HCT116 (cell line): Measurements from ENCODE around the gene TMTC4. TPM values are rescaled to one million over a fixed set of nuclear protein-coding genes. Genes with fewer than 3 reads are reported as not detected.

Experiments used
- ATAC-seq: fragments of 200-7000 bp; cut with Tn5 transposase; 2 replicates; pipeline ENCODE4 v1.9.1; 2020; ENCODE audit warnings: mild to moderate bottlenecking, moderate library complexity
- BruUV-seq: library from RNA; stranded (reverse); fragments of 400-500 nt; replicated peaks from 2 replicates; lab custom pipeline; 2021; lab: Mats Ljungman, UMichigan
- CTCF ChIA-PET: fragments of 300-600 bp; sonication (Branson Sonifier 250); formaldehyde crosslinking; loops from one replicate; lab custom pipeline; 2021; ENCODE audit warnings: antibody characterized with exemption; lab: Charles Lee
- POLR2A ChIA-PET: fragments of 300-600, 350-600 bp; sonication (Branson Sonifier 250); formaldehyde crosslinking; loops from one replicate; lab custom pipeline; 2021; ENCODE audit warnings: antibody characterized with exemption; lab: Charles Lee
- RAD21 ChIA-PET, 2 experiments: fragments of 300-600 bp; sonication (Branson Sonifier 250); formaldehyde crosslinking; loops; one replicate each; lab custom pipeline; 2023; ENCODE audit warnings: low total read pairs in 2 of 2; ENCODE audit not compliant: uncharacterized antibody in 2 of 2, unreplicated experiment in 2 of 2, low non-redundant PET in 1 of 2; lab: Charles Lee
- DNase-seq: peaks from one replicate; pipeline ENCODE4 v3.0.0-alpha.2; 2010; ENCODE audit warnings: low read depth, low spot score
- H2AFZ ChIP-seq: fragments of 200-600 bp; shearing (Covaris generic), sonication (generic); 2 replicates; pipeline ENCODE4 v1.6.1; 2017; ENCODE audit warnings: low read depth, mixed run types, mixed read lengths, antibody characterized with exemption, low read length; ENCODE audit not compliant: poor library complexity, severe bottlenecking
- H3K27ac ChIP-seq: 2 replicates; pipeline ENCODE4 v1.5.1; 2012; ENCODE audit warnings: low read depth, low read length
- H3K27me3 ChIP-seq: fragments of 200-600 bp; sonication (generic); 2 replicates; pipeline ENCODE4 v1.6.1; 2016; ENCODE audit warnings: mixed run types, low read length, mixed read lengths; ENCODE audit not compliant: insufficient read depth
- H3K36me3 ChIP-seq, 2 experiments: fragments of 200-500 bp in 1 of 2; fragments of 200-600 bp in 1 of 2; sonication (Bioruptor generic) in 1 of 2; sonication (generic) in 1 of 2; 2 replicates each; pipeline versions ENCODE4 v1.5.1 to v1.6.1; 2014 to 2016; ENCODE audit warnings: low read length in 2 of 2, inconsistent platforms in 1 of 2, mixed read lengths in 1 of 2, mixed run types in 1 of 2; ENCODE audit not compliant: insufficient read depth in 2 of 2, control insufficient read depth in 1 of 2
- H3K4me1 ChIP-seq, 2 experiments: fragments of 200-600 bp in 1 of 2; sonication (generic) in 1 of 2; 2 replicates each; pipeline versions ENCODE4 v1.5.1 to v1.6.1; 2012 to 2017; ENCODE audit warnings: low read length in 2 of 2, inconsistent platforms in 1 of 2, mild to moderate bottlenecking in 1 of 2, mixed read lengths in 1 of 2, mixed run types in 1 of 2, moderate library complexity in 1 of 2; ENCODE audit not compliant: insufficient read depth in 2 of 2, control insufficient read depth in 1 of 2
- H3K4me2 ChIP-seq: fragments of 200-600 bp; sonication (generic); 2 replicates; pipeline ENCODE4 v1.6.1; 2017; ENCODE audit warnings: mixed run types, low read length, mixed read lengths
- H3K4me3 ChIP-seq, 2 experiments: fragments of 200-600 bp in 1 of 2; sonication (generic) in 1 of 2; replicated peaks in 1 of 2; 2 replicates each; pipeline ENCODE4 v1.5.1; 2011 to 2016; ENCODE audit warnings: low read length in 2 of 2, control low read depth in 1 of 2, low read depth in 1 of 2, mild to moderate bottlenecking in 1 of 2, mixed read lengths in 1 of 2, mixed run types in 1 of 2
- H3K79me2 ChIP-seq: fragments of 200-600 bp; sonication (generic); 2 replicates; pipeline ENCODE4 v1.6.1; 2017; ENCODE audit warnings: mild to moderate bottlenecking, mixed run types, low read length, moderate library complexity, mixed read lengths; ENCODE audit not compliant: insufficient read depth
- H3K9ac ChIP-seq: fragments of 200-600 bp; sonication (generic); 2 replicates; pipeline ENCODE4 v1.6.1; 2016; ENCODE audit warnings: low read length, mixed read lengths
- H3K9me2 ChIP-seq: fragments of 200-600 bp; sonication (generic), shearing (Covaris generic); 2 replicates; pipeline ENCODE4 v1.6.1; 2017; ENCODE audit warnings: mixed run types, mild to moderate bottlenecking, moderate library complexity; ENCODE audit not compliant: insufficient read depth
- H3K9me3 ChIP-seq, 2 experiments: fragments of 200-500 bp in 1 of 2; fragments of 200-600 bp in 1 of 2; sonication (Bioruptor generic) in 1 of 2; sonication (generic) in 1 of 2; 2 replicates each; pipeline ENCODE4 v1.6.1; 2014 to 2017; ENCODE audit warnings: low read length in 2 of 2, mixed read lengths in 2 of 2, inconsistent platforms in 1 of 2, low read depth in 1 of 2, mild to moderate bottlenecking in 1 of 2, mixed run types in 1 of 2, moderate library complexity in 1 of 2; ENCODE audit not compliant: control insufficient read depth in 1 of 2, insufficient read depth in 1 of 2
- H4K20me1 ChIP-seq: fragments of 200-600 bp; sonication (generic), shearing (Covaris generic); 2 replicates; pipeline ENCODE4 v1.6.1; 2017; ENCODE audit warnings: mixed run types, mild to moderate bottlenecking, moderate library complexity; ENCODE audit not compliant: insufficient read depth
- CEBPB ChIP-seq: IDR thresholded peaks from 2 replicates; pipeline ENCODE4 v1.6.1; 2012; ENCODE audit warnings: low read depth
- ELF1 ChIP-seq: IDR thresholded peaks from 2 replicates; pipeline ENCODE4 v1.6.1; 2012; ENCODE audit warnings: low read depth, borderline replicate concordance
- EZH2 ChIP-seq: fragments of 200-600 bp; sonication (generic); IDR thresholded peaks from 2 replicates; pipeline ENCODE4 v1.6.1; 2017; ENCODE audit warnings: antibody characterized with exemption, mixed run types
- FOSL1 ChIP-seq: IDR thresholded peaks from 2 replicates; pipeline ENCODE4 v1.6.1; 2012; ENCODE audit warnings: low read depth
- JUND ChIP-seq: IDR thresholded peaks from 2 replicates; pipeline ENCODE4 v1.6.1; 2012
- RAD21 ChIP-seq: IDR thresholded peaks from 2 replicates; pipeline ENCODE4 v1.6.1; 2012; ENCODE audit warnings: low read depth, mild to moderate bottlenecking
- SP1 ChIP-seq: IDR thresholded peaks from 2 replicates; pipeline ENCODE4 v1.6.1; 2012; ENCODE audit warnings: low read depth
- intact Hi-C: fragments of 100-400 bp; cut with micrococcal nuclease; formaldehyde crosslinking; loops from 2 replicates; pipeline ENCODE4 v1.10.0; 2022
- total RNA-seq: library from RNA; stranded (reverse); gene quantifications from one replicate; pipeline ENCODE4 v1.2.1, GENCODE V29; 2021; ENCODE audit not compliant: unreplicated experiment
- TF ChIP-seq, protein P1 (sequence below): IDR thresholded peaks from 2 replicates; pipeline ENCODE4 v1.6.1; 2012; ENCODE audit warnings: low read depth
- TF ChIP-seq, protein P2 (sequence below): IDR thresholded peaks from 2 replicates; pipeline ENCODE4 v1.6.1; 2012

TMTC4 gene
- total RNA-seq, 1 experiment from 2014 or later: 23.6 TPM

DNA sequence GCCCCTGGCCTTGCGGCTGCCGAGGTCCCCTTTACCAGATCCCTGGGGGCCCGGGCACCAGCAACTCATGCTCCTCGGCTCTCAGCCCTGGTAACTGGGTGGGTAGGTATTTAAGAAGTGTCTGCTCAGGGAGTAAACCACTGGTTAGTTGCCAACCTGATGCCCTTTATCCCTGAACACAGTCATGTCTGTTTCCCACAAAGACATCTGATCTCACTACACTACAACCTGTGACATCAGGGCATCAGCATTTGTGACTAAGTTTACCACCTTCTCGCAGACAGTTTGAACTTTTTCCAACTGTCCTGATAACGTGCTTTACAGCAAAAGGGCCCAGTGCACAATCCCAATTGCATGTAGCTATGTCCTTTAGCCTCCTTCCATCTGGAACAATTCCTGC lies 108.1 kb downstream of the TMTC4 start:
- Histone ChIP-seq H3K27ac (no peak overlapping the region), H4K20me1 (no peaks in the 10 kb centered on the region), H3K79me2 (no peaks in the 10 kb centered on the region), H3K27me3 (no peaks in the 10 kb centered on the region), H3K36me3 (no peaks in the 10 kb centered on the region), H3K4me3 (no peak overlapping the region), H3K4me1 (peaks cover 0 to 12% of the 10 kb centered on the region in 2 experiments; a peak in 1 of 4 replicates), H2AFZ (no peak overlapping the region), H3K9me3 (no peaks in the 10 kb centered on the region), H3K4me2 (peak overlapping the region; percentile 25; the same call in 1 of the 2 replicates), H3K9ac (no peak overlapping the region), H3K9me2 (no peaks in the 10 kb centered on the region)
- ChIA-PET POLR2A (no interaction called here), CTCF (no interaction called here), RAD21 (no interaction called here)
- no TSS peak for BruUV-seq
- ATAC-seq (no peak), DNase-seq (no peak)
- intact Hi-C loops: no loop called here
- TF ChIP-seq, protein P1, sequence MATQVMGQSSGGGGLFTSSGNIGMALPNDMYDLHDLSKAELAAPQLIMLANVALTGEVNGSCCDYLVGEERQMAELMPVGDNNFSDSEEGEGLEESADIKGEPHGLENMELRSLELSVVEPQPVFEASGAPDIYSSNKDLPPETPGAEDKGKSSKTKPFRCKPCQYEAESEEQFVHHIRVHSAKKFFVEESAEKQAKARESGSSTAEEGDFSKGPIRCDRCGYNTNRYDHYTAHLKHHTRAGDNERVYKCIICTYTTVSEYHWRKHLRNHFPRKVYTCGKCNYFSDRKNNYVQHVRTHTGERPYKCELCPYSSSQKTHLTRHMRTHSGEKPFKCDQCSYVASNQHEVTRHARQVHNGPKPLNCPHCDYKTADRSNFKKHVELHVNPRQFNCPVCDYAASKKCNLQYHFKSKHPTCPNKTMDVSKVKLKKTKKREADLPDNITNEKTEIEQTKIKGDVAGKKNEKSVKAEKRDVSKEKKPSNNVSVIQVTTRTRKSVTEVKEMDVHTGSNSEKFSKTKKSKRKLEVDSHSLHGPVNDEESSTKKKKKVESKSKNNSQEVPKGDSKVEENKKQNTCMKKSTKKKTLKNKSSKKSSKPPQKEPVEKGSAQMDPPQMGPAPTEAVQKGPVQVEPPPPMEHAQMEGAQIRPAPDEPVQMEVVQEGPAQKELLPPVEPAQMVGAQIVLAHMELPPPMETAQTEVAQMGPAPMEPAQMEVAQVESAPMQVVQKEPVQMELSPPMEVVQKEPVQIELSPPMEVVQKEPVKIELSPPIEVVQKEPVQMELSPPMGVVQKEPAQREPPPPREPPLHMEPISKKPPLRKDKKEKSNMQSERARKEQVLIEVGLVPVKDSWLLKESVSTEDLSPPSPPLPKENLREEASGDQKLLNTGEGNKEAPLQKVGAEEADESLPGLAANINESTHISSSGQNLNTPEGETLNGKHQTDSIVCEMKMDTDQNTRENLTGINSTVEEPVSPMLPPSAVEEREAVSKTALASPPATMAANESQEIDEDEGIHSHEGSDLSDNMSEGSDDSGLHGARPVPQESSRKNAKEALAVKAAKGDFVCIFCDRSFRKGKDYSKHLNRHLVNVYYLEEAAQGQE: no peak
- TF ChIP-seq FOSL1 (no peak), JUND (no peak), ELF1 (no peak), CEBPB (no peak), SP1 (no peak), RAD21 (no peak), EZH2 (no peak)
- TF ChIP-seq, protein P2, sequence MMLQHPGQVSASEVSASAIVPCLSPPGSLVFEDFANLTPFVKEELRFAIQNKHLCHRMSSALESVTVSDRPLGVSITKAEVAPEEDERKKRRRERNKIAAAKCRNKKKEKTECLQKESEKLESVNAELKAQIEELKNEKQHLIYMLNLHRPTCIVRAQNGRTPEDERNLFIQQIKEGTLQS: no peak
